Osteocyte (in vitro differentiated cells): ENCODE results near the gene NOC3L. TPM values are rescaled to one million over a fixed set of nuclear protein-coding genes. Genes with fewer than 3 reads are reported as not detected.
A peak's percentile ranks its signal among the peaks of the same experiment; 100 is the strongest.
"Not testable (repeated sequence)": the region's sequence is repeated elsewhere in the genome, so short reads cannot be mapped to it uniquely, and the experiment has no call there.

ENCODE experiments used
- DNase-seq: peaks from one replicate; pipeline ENCODE4 v3.0.0; 2021; ENCODE audit warnings: mixed read lengths; ENCODE audit not compliant: unreplicated experiment; ENCODE audit errors: extremely low spot score
- H3K27ac Mint-ChIP-seq: one replicate; pipeline ENCODE4 v1.8.0; 2021; ENCODE audit warnings: mild to moderate bottlenecking, mixed read lengths; ENCODE audit not compliant: unreplicated experiment
- H3K27me3 Mint-ChIP-seq: one replicate; pipeline ENCODE4 v1.8.0; 2021; ENCODE audit warnings: mixed read lengths; ENCODE audit not compliant: unreplicated experiment
- H3K36me3 Mint-ChIP-seq: one replicate; pipeline ENCODE4 v1.8.0; 2021; ENCODE audit warnings: mixed read lengths; ENCODE audit not compliant: unreplicated experiment
- H3K4me1 Mint-ChIP-seq: one replicate; pipeline ENCODE4 v1.8.0; 2021; ENCODE audit warnings: mixed read lengths; ENCODE audit not compliant: unreplicated experiment
- H3K4me3 Mint-ChIP-seq: one replicate; pipeline ENCODE4 v1.8.0; 2021; ENCODE audit warnings: mild to moderate bottlenecking, moderate library complexity, mixed read lengths; ENCODE audit not compliant: unreplicated experiment
- H3K9me3 Mint-ChIP-seq: one replicate; pipeline ENCODE4 v1.8.0; 2021; ENCODE audit warnings: mixed read lengths; ENCODE audit not compliant: unreplicated experiment
- CTCF ChIP-seq: fragments of 200-600 bp; sonication (generic); IDR thresholded peaks from 2 replicates; pipeline ENCODE4 v1.5.0; 2021; ENCODE audit warnings: antibody characterized with exemption, mild to moderate bottlenecking, moderate library complexity
- total RNA-seq: library from RNA; stranded (reverse); gene quantifications from 2 replicates; pipeline ENCODE4 v1.2.1, GENCODE V29; 2021

The NOC3L gene
- total RNA-seq, 1 donor from 2014 or later, result 15.5 TPM

DNA sequence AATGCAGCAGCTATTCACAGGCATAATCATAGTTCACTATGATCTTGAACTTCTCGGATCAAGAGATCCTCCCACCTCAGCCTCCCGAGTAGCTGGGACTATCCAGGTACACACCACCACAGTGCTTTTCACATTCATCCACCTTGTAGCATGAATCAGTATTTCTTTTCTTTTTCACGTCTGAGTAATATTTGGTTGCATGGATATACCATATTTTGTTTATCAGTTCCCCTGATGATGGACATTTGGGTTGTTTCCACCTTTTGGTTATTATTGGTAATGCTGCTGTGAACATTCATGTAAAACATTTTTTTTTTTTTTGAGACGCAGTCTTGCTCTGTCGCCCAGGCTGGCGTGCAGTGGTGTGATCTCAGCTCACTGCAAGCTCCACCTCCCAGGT lies 36.0 kb upstream of the NOC3L start:
- Mint-ChIP-seq H3K27ac (no peak overlapping the region), H3K36me3 (no peaks in the 10 kb centered on the region), H3K4me1 (peaks cover 16% of the 10 kb centered on the region), H3K9me3 (no peaks in the 10 kb centered on the region), H3K4me3 (no peak overlapping the region), H3K27me3 (no peaks in the 10 kb centered on the region)
- no peak for TF ChIP-seq CTCF
- DNase-seq, result no peak

DNA sequence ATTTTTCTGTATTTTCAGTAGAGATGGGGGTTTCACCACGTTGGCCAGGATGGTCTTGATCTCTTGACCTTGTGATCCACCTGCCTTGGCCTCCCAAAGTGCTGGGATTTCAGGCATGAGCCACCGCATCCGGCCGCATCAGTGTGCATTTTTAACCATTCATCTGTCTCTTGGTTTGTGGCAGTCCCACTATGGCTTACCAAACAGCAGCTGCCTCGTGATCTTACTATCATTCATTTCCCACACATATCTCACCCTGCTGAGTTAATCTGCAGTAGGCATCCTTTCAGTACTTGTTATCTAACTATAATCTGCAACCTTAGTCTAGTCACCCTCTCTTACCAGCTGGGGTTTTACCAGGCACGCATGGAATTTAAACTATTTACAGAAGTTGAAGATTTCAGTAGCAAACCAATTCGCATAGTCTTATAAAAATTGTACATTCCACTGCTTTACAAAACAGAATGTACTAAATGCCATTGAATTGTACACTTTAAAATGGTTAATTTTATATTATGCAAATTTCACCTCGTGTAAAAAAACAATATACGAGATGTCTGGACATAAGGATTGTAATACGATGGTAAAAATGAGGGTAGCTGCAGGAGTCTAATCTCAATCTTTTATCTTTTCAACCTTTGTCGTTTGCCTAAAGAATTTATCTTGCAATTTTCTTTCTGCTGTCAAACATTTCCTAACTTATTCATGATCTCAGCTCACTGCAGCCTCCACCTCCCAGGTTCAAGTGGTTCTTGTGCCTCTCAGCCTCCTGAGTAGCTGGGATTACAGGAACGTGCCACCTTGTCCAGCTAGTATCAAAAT lies 35.0 kb upstream of the NOC3L start:
- Mint-ChIP-seq H3K4me3 (no peak overlapping the region), H3K9me3 (no peaks in the 10 kb centered on the region), H3K4me1 (peaks cover 16% of the 10 kb centered on the region), H3K27ac (peak overlapping the region; percentile 38), H3K27me3 (no peaks in the 10 kb centered on the region), H3K36me3 (no peaks in the 10 kb centered on the region)
- DNase-seq, result no peak
- no peak for TF ChIP-seq CTCF

DNA sequence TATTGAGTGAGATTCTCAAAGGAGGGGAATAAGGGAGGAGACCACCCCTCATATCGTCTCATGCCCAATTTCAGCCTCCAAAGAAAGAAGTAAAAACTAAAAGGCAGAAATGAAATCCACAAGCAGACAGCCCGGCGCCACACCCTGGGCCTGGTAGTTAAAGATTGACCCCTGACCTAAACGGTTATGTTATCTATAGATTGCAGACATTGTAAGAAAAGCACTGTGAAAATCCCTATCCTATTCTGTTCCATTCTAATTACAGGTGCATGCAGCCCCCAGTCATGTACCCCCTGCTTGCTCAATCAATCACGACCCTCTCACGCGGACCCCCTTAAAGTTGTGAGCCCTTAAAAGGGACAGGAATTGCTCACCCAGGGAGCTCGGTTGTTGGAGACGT lies 29.4 kb upstream of the NOC3L start:
- H3K36me3 Mint-ChIP-seq, DNase-seq, H3K4me1 Mint-ChIP-seq, H3K27ac Mint-ChIP-seq, H3K9me3 Mint-ChIP-seq, H3K4me3 Mint-ChIP-seq, H3K27me3 Mint-ChIP-seq: not testable (repeated sequence)

DNA sequence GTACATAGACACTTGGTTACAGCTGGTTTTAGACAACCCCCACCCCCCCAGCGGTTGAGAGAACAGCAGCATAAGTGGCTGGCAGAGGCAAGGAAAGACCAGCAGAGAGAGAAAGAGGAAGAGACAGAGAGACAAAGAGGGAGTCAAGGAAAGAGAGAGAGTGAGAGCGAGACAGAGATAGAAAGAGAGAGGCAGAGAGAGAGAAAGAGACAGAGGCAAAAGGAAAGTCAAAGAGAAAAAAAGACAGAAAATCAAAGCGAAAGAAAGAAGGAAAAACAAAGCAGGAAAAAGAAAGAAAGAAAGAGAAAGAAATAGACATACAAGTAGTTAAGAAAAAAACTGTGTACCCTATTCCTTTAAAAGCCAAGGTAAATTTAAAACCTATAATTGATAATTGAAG lies 23.0 kb upstream of the NOC3L start:
- H3K27me3 Mint-ChIP-seq, H3K27ac Mint-ChIP-seq, H3K36me3 Mint-ChIP-seq, DNase-seq, H3K9me3 Mint-ChIP-seq, H3K4me3 Mint-ChIP-seq, H3K4me1 Mint-ChIP-seq: not testable (repeated sequence)

DNA sequence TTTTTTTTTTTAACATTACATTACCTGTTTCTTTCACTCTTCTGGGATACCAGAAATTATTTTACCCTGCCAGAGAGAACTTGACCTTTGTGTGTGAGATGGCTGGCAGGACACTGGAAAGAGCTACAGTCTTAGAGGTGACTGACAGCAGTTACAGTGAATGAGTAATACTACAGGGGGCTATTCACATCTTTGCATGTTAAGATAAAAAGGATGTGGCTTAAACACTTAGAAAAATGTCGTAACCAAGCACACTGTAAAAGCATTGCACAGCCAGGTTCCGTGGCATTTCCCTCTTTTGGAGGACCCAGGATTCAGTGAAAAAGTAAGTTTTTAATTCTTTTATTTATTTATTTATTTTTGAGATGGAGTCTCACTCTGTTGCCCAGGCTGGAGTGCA lies 20.8 kb upstream of the NOC3L start:
- DNase-seq, result no peak
- Mint-ChIP-seq H3K4me3 (no peak overlapping the region), H3K27ac (no peak overlapping the region), H3K9me3 (no peaks in the 10 kb centered on the region), H3K4me1 (no peaks in the 10 kb centered on the region), H3K27me3 (no peaks in the 10 kb centered on the region), H3K36me3 (no peaks in the 10 kb centered on the region)
- no peak for TF ChIP-seq CTCF

GRCh38 chr10:94376865-94377264 lies 14.1 kb upstream of the NOC3L start:
- TF ChIP-seq CTCF, result no peak
- H3K27me3 Mint-ChIP-seq, result peaks cover 12% of the 10 kb centered on the region
- no peaks in the 10 kb centered on the region for H3K4me1 Mint-ChIP-seq
- no peaks in the 10 kb centered on the region for H3K9me3 Mint-ChIP-seq
- no peaks in the 10 kb centered on the region for H3K36me3 Mint-ChIP-seq
- no peak overlapping the region for H3K4me3 Mint-ChIP-seq
- no peak overlapping the region for H3K27ac Mint-ChIP-seq
- DNase-seq, result no peak
